AG09319 (cell line): ENCODE measurements around the gene PRDM16.
A peak's percentile ranks its signal among the peaks of the same experiment; 100 is the strongest.

ENCODE experiments used
- DNase-seq: peaks from one replicate; pipeline ENCODE4 v3.0.0-alpha.2; 2010; ENCODE audit warnings: low read depth; ENCODE audit errors: extremely low read depth
- CTCF ChIP-seq: IDR thresholded peaks from 2 replicates; pipeline ENCODE4 v1.5.1; 2011; ENCODE audit warnings: low read depth, mild to moderate bottlenecking, inconsistent platforms, low read length, moderate library complexity

Gene PRDM16

GRCh38 chr1:3068564-3069431 lies at the start of gene PRDM16:
Gene PRDM16 (plus strand): TSS chr1:3069203. CDS start chr1:3069260, 57 bp downstream.
- DNase-seq: peak; percentile 4
- no peak for TF ChIP-seq CTCF

GRCh38 chr1:3019516-3020051 lies 49.4 kb upstream of the PRDM16 start:
- TF ChIP-seq CTCF: no peak
- DNase-seq: no peak

GRCh38 chr1:3020263-3020909 lies 48.6 kb upstream of the PRDM16 start:
- no peak for TF ChIP-seq CTCF
- no peak for DNase-seq

- no peak for TF ChIP-seq CTCF
- DNase-seq: no peak
These were observed 47.8 kb upstream of the PRDM16 start, which contains the start of gene ACTRT2 for GRCh38 chr1:3021233-3021671. Gene ACTRT2 (plus strand): TSS chr1:3021467. CDS start chr1:3021687, 220 bp downstream.

GRCh38 chr1:3021801-3022401 lies 47.1 kb upstream of the PRDM16 start:
- no peak for DNase-seq
- no peak for TF ChIP-seq CTCF

GRCh38 chr1:3022511-3022973 lies 46.5 kb upstream of the PRDM16 start:
- no peak for DNase-seq
- no peak for TF ChIP-seq CTCF
